ENCODE results near the gene PLA2R1. TPM values are rescaled to one million over a fixed set of nuclear protein-coding genes. Genes with fewer than 3 reads are reported as not detected.

PLA2R1 gene
- total RNA-seq, 1 experiment from 2014 or later: 1.1 TPM

DNA sequence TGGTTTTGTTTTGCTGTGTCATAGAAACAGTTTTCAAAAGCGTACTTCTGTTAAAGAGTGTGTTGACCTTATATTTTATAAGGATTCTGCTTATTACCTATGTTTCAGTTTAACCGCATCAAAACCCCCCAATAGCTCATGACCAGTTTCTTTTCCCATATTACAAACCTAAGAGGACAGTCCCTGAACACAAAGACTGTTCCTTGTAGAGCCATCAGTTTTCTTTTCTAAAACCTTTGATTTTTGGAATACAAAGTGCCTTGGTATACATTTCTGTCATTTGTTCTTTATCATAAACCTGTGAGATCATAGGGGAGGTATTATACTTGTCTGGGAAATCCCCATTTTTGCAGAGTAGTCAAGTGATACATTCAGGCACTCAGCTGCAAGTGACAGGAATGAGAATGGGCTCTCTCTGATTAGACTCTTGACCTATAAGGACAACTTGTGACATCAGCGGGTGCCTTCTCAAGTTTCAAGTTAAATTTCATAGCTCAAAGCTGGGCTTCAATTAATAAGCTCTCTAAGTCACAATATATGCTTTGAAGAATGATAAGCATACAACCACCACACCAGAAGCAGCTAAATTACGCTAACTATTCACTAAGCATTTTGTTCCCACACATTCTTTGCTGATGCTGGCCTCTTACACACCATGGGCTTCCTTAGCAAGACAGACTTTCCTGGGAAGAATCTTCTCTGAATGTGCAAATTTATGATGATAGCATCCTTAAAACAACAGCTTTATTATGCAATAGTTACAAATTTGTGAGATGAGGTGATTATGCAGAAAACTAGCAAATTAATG, 167.0 kb downstream of the PLA2R1 start:
- POLR2A ChIA-PET: no interaction called here
- TF ChIP-seq E2F4 (CRISPR knock-in tag; IDR thresholded peaks at IDR 0.05; ENCODE audit: borderline replicate concordance, low read depth) (no peak), NFYB (CRISPR knock-in tag; conservative IDR thresholded peaks at IDR 0.05; ENCODE audit: low read depth) (no peak), ZNF138 (CRISPR knock-in tag; conservative IDR thresholded peaks at IDR 0.05) (no peak), TEAD1 (CRISPR knock-in tag; IDR thresholded peaks at IDR 0.05) (no peak), ZNF396 (CRISPR knock-in tag; IDR thresholded peaks at IDR 0.05; ENCODE audit: borderline replicate concordance) (no peak), MYBL2 (CRISPR knock-in tag; IDR thresholded peaks at IDR 0.05) (no peak), PRDM15 (CRISPR knock-in tag; IDR thresholded peaks at IDR 0.05) (no peak), E2F5 (CRISPR knock-in tag; IDR thresholded peaks at IDR 0.05) (no peak), SMAD3 (CRISPR knock-in tag; IDR thresholded peaks at IDR 0.05; ENCODE audit: borderline replicate concordance) (no peak), ZNF317 (CRISPR knock-in tag; IDR thresholded peaks at IDR 0.05; ENCODE audit: borderline replicate concordance, low read depth) (no peak), EMX1 (CRISPR knock-in tag; IDR thresholded peaks at IDR 0.05) (no peak)
- TF ChIP-seq, protein P1, sequence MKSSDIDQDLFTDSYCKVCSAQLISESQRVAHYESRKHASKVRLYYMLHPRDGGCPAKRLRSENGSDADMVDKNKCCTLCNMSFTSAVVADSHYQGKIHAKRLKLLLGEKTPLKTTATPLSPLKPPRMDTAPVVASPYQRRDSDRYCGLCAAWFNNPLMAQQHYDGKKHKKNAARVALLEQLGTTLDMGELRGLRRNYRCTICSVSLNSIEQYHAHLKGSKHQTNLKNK (CRISPR knock-in tag; IDR thresholded peaks at IDR 0.05): no peak
- TF ChIP-seq, protein P2, sequence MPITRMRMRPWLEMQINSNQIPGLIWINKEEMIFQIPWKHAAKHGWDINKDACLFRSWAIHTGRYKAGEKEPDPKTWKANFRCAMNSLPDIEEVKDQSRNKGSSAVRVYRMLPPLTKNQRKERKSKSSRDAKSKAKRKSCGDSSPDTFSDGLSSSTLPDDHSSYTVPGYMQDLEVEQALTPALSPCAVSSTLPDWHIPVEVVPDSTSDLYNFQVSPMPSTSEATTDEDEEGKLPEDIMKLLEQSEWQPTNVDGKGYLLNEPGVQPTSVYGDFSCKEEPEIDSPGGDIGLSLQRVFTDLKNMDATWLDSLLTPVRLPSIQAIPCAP (CRISPR knock-in tag; IDR thresholded peaks at IDR 0.05): no peak
- TF ChIP-seq, protein P3, sequence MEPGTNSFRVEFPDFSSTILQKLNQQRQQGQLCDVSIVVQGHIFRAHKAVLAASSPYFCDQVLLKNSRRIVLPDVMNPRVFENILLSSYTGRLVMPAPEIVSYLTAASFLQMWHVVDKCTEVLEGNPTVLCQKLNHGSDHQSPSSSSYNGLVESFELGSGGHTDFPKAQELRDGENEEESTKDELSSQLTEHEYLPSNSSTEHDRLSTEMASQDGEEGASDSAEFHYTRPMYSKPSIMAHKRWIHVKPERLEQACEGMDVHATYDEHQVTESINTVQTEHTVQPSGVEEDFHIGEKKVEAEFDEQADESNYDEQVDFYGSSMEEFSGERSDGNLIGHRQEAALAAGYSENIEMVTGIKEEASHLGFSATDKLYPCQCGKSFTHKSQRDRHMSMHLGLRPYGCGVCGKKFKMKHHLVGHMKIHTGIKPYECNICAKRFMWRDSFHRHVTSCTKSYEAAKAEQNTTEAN (CRISPR knock-in tag; IDR thresholded peaks at IDR 0.05): no peak
- TF ChIP-seq, protein P4, sequence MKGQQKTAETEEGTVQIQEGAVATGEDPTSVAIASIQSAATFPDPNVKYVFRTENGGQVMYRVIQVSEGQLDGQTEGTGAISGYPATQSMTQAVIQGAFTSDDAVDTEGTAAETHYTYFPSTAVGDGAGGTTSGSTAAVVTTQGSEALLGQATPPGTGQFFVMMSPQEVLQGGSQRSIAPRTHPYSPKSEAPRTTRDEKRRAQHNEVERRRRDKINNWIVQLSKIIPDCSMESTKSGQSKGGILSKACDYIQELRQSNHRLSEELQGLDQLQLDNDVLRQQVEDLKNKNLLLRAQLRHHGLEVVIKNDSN (CRISPR knock-in tag; IDR thresholded peaks at IDR 0.05): no peak
- TF ChIP-seq, protein P5, sequence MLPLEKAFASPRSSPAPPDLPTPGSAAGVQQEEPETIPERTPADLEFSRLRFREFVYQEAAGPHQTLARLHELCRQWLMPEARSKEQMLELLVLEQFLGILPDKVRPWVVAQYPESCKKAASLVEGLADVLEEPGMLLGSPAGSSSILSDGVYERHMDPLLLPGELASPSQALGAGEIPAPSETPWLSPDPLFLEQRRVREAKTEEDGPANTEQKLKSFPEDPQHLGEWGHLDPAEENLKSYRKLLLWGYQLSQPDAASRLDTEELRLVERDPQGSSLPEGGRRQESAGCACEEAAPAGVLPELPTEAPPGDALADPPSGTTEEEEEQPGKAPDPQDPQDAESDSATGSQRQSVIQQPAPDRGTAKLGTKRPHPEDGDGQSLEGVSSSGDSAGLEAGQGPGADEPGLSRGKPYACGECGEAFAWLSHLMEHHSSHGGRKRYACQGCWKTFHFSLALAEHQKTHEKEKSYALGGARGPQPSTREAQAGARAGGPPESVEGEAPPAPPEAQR (CRISPR knock-in tag; IDR thresholded peaks at IDR 0.05): no peak
- TF ChIP-seq, protein P6, sequence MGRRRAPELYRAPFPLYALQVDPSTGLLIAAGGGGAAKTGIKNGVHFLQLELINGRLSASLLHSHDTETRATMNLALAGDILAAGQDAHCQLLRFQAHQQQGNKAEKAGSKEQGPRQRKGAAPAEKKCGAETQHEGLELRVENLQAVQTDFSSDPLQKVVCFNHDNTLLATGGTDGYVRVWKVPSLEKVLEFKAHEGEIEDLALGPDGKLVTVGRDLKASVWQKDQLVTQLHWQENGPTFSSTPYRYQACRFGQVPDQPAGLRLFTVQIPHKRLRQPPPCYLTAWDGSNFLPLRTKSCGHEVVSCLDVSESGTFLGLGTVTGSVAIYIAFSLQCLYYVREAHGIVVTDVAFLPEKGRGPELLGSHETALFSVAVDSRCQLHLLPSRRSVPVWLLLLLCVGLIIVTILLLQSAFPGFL (CRISPR knock-in tag; IDR thresholded peaks at IDR 0.05; ENCODE audit: borderline replicate concordance): no peak
- H3K4me3 Mint-ChIP-seq: no peak overlapping the region
- no peaks in the 10 kb centered on the region for H3K9me3 Mint-ChIP-seq
- DNase-seq (ENCODE audit: low spot score) (no peak), ATAC-seq (no peak)
- H3K4me1 Mint-ChIP-seq: peaks cover 11% of the 10 kb centered on the region
- no peaks in the 10 kb centered on the region for H3K36me3 Mint-ChIP-seq
- peaks cover 3% of the 10 kb centered on the region; the same call in 1 of the 2 replicates for H3K27me3 Mint-ChIP-seq (ENCODE audit: low read depth)
- CTCF ChIA-PET: interaction anchor here (3.1 kb wide), 1 partner anchor 26 kb away, joined by 12 read pairs; no protein-coding TSS in a partner anchor
- no peak overlapping the region for H3K27ac Mint-ChIP-seq

Measured in WTC11 (cell line).